DND-41 (cell line): ENCODE results near the gene JAK2.
"Not testable (repeated sequence)": the region's sequence is repeated elsewhere in the genome, so short reads cannot be mapped to it uniquely, and the experiment has no call there.

Experiments used
- ATAC-seq: fragments of 200-7000 bp; cut with Tn5 transposase; 3 replicates; pipeline ENCODE4 v1.9.1; 2021; ENCODE audit warnings: low read depth; ENCODE audit not compliant: insufficient read depth
- DNase-seq: peaks from one replicate; pipeline ENCODE4 v3.0.0-alpha.2; 2020
- H2AFZ ChIP-seq: 2 replicates; pipeline ENCODE4 v1.6.0; 2012; ENCODE audit warnings: low read depth, low read length
- H3K27ac ChIP-seq: 2 replicates; pipeline ENCODE4 v1.5.1; 2012; ENCODE audit warnings: low read length, inconsistent platforms
- H3K27me3 ChIP-seq: fragments of 200-600 bp; sonication (generic); 2 replicates; pipeline ENCODE4 v1.6.0; 2012; ENCODE audit warnings: low read length, mild to moderate bottlenecking, inconsistent platforms; ENCODE audit not compliant: insufficient read depth, poor library complexity
- H3K36me3 ChIP-seq: 2 replicates; pipeline ENCODE4 v1.5.1; 2012; ENCODE audit warnings: low read length, inconsistent platforms; ENCODE audit not compliant: insufficient read depth
- H3K4me1 ChIP-seq: 2 replicates; pipeline ENCODE4 v1.5.1; 2012; ENCODE audit warnings: mild to moderate bottlenecking, low read length; ENCODE audit not compliant: insufficient read depth
- H3K4me2 ChIP-seq: 2 replicates; pipeline ENCODE4 v1.6.0; 2012; ENCODE audit warnings: mild to moderate bottlenecking, moderate library complexity, low read length, inconsistent platforms; ENCODE audit not compliant: insufficient read depth
- H3K4me3 ChIP-seq, 2 experiments: fragments of 200-600 bp in 1 of 2; shearing (Covaris generic) in 1 of 2; 2 replicates each; pipeline ENCODE4 v1.5.1; 2012 to 2016; ENCODE audit warnings: inconsistent platforms in 2 of 2, low read length in 2 of 2, mild to moderate bottlenecking in 2 of 2, low read depth in 1 of 2, moderate library complexity in 1 of 2
- H3K79me2 ChIP-seq: 2 replicates; pipeline ENCODE4 v1.6.0; 2012; ENCODE audit warnings: low read length, inconsistent platforms; ENCODE audit not compliant: insufficient read depth
- H3K9ac ChIP-seq: 2 replicates; pipeline ENCODE4 v1.6.0; 2012; ENCODE audit warnings: low read depth, mild to moderate bottlenecking, inconsistent platforms, low read length, moderate library complexity
- H3K9me3 ChIP-seq: 2 replicates; pipeline ENCODE4 v1.5.1; 2012; ENCODE audit warnings: low read length, moderate library complexity, mild to moderate bottlenecking, inconsistent platforms; ENCODE audit not compliant: insufficient read depth, severe bottlenecking
- H4K20me1 ChIP-seq: 2 replicates; pipeline ENCODE4 v1.6.0; 2012; ENCODE audit warnings: low read length; ENCODE audit not compliant: insufficient read depth
- CTCF ChIP-seq: IDR thresholded peaks from 2 replicates; pipeline ENCODE4 v1.5.1; 2012; ENCODE audit warnings: borderline replicate concordance, low read length, moderate library complexity, mild to moderate bottlenecking; ENCODE audit not compliant: poor library complexity, severe bottlenecking; ENCODE audit errors: extremely low read depth
- EZH2 ChIP-seq: IDR thresholded peaks from 3 replicates; pipeline ENCODE4 v1.6.1; 2012; ENCODE audit warnings: borderline replicate concordance, low read depth, mild to moderate bottlenecking, moderate library complexity, low read length, inconsistent platforms; ENCODE audit not compliant: severe bottlenecking

The JAK2 gene

GRCh38 chr9:4943346-4943745 is 41.7 kb upstream of the JAK2 start:
- Histone ChIP-seq H3K4me1 (no peaks in the 10 kb centered on the region), H3K36me3 (no peaks in the 10 kb centered on the region), H3K9me3 (no peaks in the 10 kb centered on the region), H3K79me2 (no peaks in the 10 kb centered on the region), H3K27me3 (no peaks in the 10 kb centered on the region), H4K20me1 (no peaks in the 10 kb centered on the region), H3K27ac (no peak overlapping the region), H3K4me3 (no peak overlapping the region), H2AFZ (no peak overlapping the region), H3K9ac (no peak overlapping the region), H3K4me2 (no peak overlapping the region)
- TF ChIP-seq CTCF, result no peak
- no peak for TF ChIP-seq EZH2
- DNase-seq, result no peak
- no peak for ATAC-seq

DNA sequence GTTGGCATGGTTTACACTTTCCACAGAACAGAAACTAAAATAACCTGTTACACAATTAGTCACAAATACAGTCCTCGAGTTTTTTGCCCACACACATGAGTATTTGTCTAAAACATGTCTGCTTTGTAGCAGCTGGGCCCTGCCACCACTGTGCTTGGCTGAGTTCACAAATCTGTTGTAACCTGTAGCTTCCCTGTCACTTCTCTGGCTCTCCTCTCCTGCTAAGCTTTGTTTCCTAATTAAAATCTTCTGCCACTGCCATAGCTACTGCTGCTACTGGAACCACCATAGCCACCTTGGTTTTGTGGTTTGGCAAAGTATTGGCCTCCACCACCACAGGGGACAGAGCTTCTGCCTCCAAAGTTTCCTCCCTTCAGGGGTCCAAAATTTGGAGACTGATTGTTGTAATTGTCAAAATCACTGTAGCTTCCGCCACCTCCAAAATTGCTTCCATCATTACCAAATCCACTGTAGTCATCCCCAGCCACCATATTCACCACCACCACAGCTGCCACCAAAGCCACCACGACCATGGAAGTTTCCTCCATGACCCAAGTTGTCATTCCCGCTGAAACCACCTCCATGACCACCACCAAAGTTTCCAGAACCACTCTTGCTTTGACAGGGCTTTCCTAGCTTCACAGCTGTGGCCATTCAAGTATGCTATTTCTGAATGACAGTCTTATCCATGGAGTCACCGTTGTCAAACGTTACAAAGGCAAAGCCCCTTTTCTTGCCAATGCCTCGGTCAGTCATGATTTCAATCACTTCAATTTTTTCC is 40.5 kb upstream of the JAK2 start:
- not testable (repeated sequence) for H3K4me3 ChIP-seq, H3K79me2 ChIP-seq, H2AFZ ChIP-seq, ATAC-seq, H3K9ac ChIP-seq, H3K36me3 ChIP-seq, DNase-seq, H4K20me1 ChIP-seq, H3K9me3 ChIP-seq, H3K27ac ChIP-seq, H3K4me1 ChIP-seq, H3K4me2 ChIP-seq, H3K27me3 ChIP-seq

- Histone ChIP-seq H3K36me3 (no peaks in the 10 kb centered on the region), H3K9ac (no peak overlapping the region), H3K4me2 (no peak overlapping the region), H3K4me3 (no peak overlapping the region), H3K4me1 (no peaks in the 10 kb centered on the region), H3K9me3 (no peaks in the 10 kb centered on the region), H3K27ac (no peak overlapping the region), H2AFZ (no peak overlapping the region), H3K27me3 (no peaks in the 10 kb centered on the region), H3K79me2 (no peaks in the 10 kb centered on the region), H4K20me1 (no peaks in the 10 kb centered on the region)
- no peak for DNase-seq
- TF ChIP-seq CTCF (no peak), EZH2 (no peak)
- no peak for ATAC-seq
These were observed 38.1 kb upstream of the JAK2 start for GRCh38 chr9:4946937-4947336.

- no peak overlapping the region for H3K4me2 ChIP-seq
- no peak overlapping the region for H3K27ac ChIP-seq
- no peaks in the 10 kb centered on the region for H3K79me2 ChIP-seq
- no peak for ATAC-seq
- no peaks in the 10 kb centered on the region for H3K27me3 ChIP-seq
- no peak for DNase-seq
- no peaks in the 10 kb centered on the region for H3K36me3 ChIP-seq
- H3K4me1 ChIP-seq, result no peaks in the 10 kb centered on the region
- H3K9me3 ChIP-seq, result no peaks in the 10 kb centered on the region
- H2AFZ ChIP-seq, result no peak overlapping the region
- H3K9ac ChIP-seq, result no peak overlapping the region
- TF ChIP-seq EZH2 (no peak), CTCF (no peak)
- no peak overlapping the region for H3K4me3 ChIP-seq
- no peaks in the 10 kb centered on the region for H4K20me1 ChIP-seq
These were observed 29.2 kb upstream of the JAK2 start for GRCh38 chr9:4955836-4956235.
